ENCODE data around the gene NCOA6.

- no peak for TF ChIP-seq CTCF (IDR thresholded peaks at IDR 0.05)
- TF ChIP-seq POLR2A (IDR thresholded peaks at IDR 0.05), result no peak
These were observed 141.8 kb downstream of the NCOA6 start for GRCh38 chr20:34683667-34684066.

Data from esophagus squamous epithelium (tissue), 4 donors.